LNCAP (cell line): ENCODE results near the gene BMPR2.

Source experiments
- CTCF ChIP-seq: fragments of 450-650 bp; IDR thresholded peaks from 2 replicates; pipeline ENCODE4 v1.5.1; 2017; ENCODE audit warnings: mild to moderate bottlenecking

The BMPR2 gene

GRCh38 chr2:202599911-202600310 is 223.8 kb downstream of the BMPR2 start:
- TF ChIP-seq CTCF: no peak

GRCh38 chr2:202604699-202605098 is 228.6 kb downstream of the BMPR2 start:
- no peak for TF ChIP-seq CTCF

- TF ChIP-seq CTCF: no peak
Measured at GRCh38 chr2:202605174-202605573, 229.0 kb downstream of the BMPR2 start.

- no peak for TF ChIP-seq CTCF
Measured at GRCh38 chr2:202608142-202608852, 232.2 kb downstream of the BMPR2 start.

- TF ChIP-seq CTCF: no peak
Measured at GRCh38 chr2:202609381-202610145, 233.4 kb downstream of the BMPR2 start.

GRCh38 chr2:202610380-202610779 is 234.3 kb downstream of the BMPR2 start:
- no peak for TF ChIP-seq CTCF

GRCh38 chr2:202612145-202612544 is 236.0 kb downstream of the BMPR2 start:
- no peak for TF ChIP-seq CTCF
